ENCODE results near the gene TENM3.

DNA sequence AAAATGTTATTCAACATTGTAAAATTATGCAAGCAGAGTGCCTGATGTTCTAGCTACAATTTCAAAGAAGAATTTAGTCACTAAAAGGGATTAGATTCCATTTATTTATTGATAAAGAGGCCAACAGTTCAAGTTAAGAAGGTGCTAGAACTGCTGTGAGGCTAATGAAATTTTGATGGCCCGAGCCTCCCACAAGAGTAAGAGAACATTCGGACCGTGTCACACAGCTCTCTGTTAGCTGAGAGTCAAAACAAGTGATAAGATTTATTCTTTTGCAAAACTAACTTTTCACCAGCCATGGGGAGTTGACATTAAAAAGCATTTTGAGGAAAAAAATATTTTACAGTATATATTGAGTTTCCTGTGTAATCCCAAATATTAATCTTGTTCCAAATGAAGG, 106.8 kb downstream of the TENM3 start:
- TF ChIP-seq SETDB1 (IDR thresholded peaks at IDR 0.05; ENCODE audit: insufficient read length, low read length) (no peak), ZBTB17 (tag by site-specific recombination; IDR thresholded peaks at IDR 0.05) (no peak), SP2 (tag by site-specific recombination; IDR thresholded peaks at IDR 0.05) (no peak), ZNF335 (tag by site-specific recombination; conservative IDR thresholded peaks at IDR 0.05) (no peak), ZNF596 (tag by site-specific recombination; IDR thresholded peaks at IDR 0.05) (no peak), ZNF112 (tag by site-specific recombination; IDR thresholded peaks at IDR 0.05) (no peak), FEZF1 (tag by site-specific recombination; IDR thresholded peaks at IDR 0.05) (no peak), ZFP3 (tag by site-specific recombination; IDR thresholded peaks at IDR 0.05; ENCODE audit: low read depth) (no peak)
- TF ChIP-seq, protein P1, sequence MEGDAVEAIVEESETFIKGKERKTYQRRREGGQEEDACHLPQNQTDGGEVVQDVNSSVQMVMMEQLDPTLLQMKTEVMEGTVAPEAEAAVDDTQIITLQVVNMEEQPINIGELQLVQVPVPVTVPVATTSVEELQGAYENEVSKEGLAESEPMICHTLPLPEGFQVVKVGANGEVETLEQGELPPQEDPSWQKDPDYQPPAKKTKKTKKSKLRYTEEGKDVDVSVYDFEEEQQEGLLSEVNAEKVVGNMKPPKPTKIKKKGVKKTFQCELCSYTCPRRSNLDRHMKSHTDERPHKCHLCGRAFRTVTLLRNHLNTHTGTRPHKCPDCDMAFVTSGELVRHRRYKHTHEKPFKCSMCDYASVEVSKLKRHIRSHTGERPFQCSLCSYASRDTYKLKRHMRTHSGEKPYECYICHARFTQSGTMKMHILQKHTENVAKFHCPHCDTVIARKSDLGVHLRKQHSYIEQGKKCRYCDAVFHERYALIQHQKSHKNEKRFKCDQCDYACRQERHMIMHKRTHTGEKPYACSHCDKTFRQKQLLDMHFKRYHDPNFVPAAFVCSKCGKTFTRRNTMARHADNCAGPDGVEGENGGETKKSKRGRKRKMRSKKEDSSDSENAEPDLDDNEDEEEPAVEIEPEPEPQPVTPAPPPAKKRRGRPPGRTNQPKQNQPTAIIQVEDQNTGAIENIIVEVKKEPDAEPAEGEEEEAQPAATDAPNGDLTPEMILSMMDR (tag by site-specific recombination; IDR thresholded peaks at IDR 0.05): no peak
